Transverse colon (tissue), 3 donors: Measurements from ENCODE around the gene PCNX1.

Experiments
- CTCF ChIP-seq, 5 experiments: fragments of 200-600 bp in 3 of 5; fragments of 450-650 bp in 2 of 5; sonication (generic) in 3 of 5; IDR thresholded peaks; 1 replicate in 2 of 5; 2 replicates in 3 of 5; pipeline ENCODE4 v1.5.1; 2016 to 2017; ENCODE audit warnings: antibody characterized with exemption in 5 of 5, inconsistent platforms in 3 of 5, mild to moderate bottlenecking in 2 of 5, moderate library complexity in 1 of 5
- EP300 ChIP-seq: sonication (generic); formaldehyde crosslinking; IDR thresholded peaks from one replicate; pipeline ENCODE4 v1.6.1; 2017; ENCODE audit warnings: antibody characterized with exemption, low read depth
- POLR2A ChIP-seq: fragments of 450-650 bp; IDR thresholded peaks from one replicate; pipeline ENCODE4 v1.6.1; 2016; ENCODE audit warnings: antibody characterized with exemption, mild to moderate bottlenecking, moderate library complexity

- TF ChIP-seq POLR2A, result no peak
- TF ChIP-seq CTCF (IDR thresholded peaks at IDR 0.05), result no peak
- no peak for TF ChIP-seq EP300
Measured at GRCh38 chr14:71105177-71105576, 197.9 kb downstream of the PCNX1 start.
